COLO829 (cell line): ENCODE data around the gene KMT2A.
A peak's percentile ranks its signal among the peaks of the same experiment; 100 is the strongest.

Source experiments
- DNase-seq: peaks from one replicate; pipeline ENCODE4 v3.0.0; 2012; ENCODE audit warnings: low spot score

Gene KMT2A

GRCh38 chr11:118488480-118489109 is 52.3 kb downstream of the KMT2A start:
- peak; percentile 66 for DNase-seq

- DNase-seq: no peak
Measured at GRCh38 chr11:118491041-118491440, 54.7 kb downstream of the KMT2A start.

- peak; percentile 86 for DNase-seq
Measured at GRCh38 chr11:118497831-118498230, 61.5 kb downstream of the KMT2A start.

GRCh38 chr11:118503216-118503615 is 66.9 kb downstream of the KMT2A start:
- DNase-seq: no peak

- no peak for DNase-seq
Measured at GRCh38 chr11:118511601-118512000, 75.3 kb downstream of the KMT2A start.

- DNase-seq: no peak
Measured at GRCh38 chr11:118514103-118514502, 77.8 kb downstream of the KMT2A start.

- no peak for DNase-seq
Measured at GRCh38 chr11:118519549-118519948, 83.3 kb downstream of the KMT2A start.

- no peak for DNase-seq
Measured at GRCh38 chr11:118521892-118522311, 85.6 kb downstream of the KMT2A start.

- no peak for DNase-seq
Measured at GRCh38 chr11:118522571-118523072, 86.3 kb downstream of the KMT2A start.

- DNase-seq: no peak
Measured at GRCh38 chr11:118524356-118524755, 88.1 kb downstream of the KMT2A start.

- DNase-seq: no peak
Measured at GRCh38 chr11:118524757-118525470, 88.6 kb downstream of the KMT2A start.

- DNase-seq: no peak
Measured at GRCh38 chr11:118526688-118527087, 90.4 kb downstream of the KMT2A start.

- DNase-seq: no peak
Measured at GRCh38 chr11:118527109-118527508, 90.8 kb downstream of the KMT2A start, which contains the start of gene TTC36. Gene TTC36 (plus strand): TSS chr11:118527474. CDS start chr11:118527495, 21 bp downstream.

GRCh38 chr11:118528511-118528910 is 92.2 kb downstream of the KMT2A start:
- no peak for DNase-seq

- DNase-seq: no peak
Measured at GRCh38 chr11:118529584-118530175, 93.4 kb downstream of the KMT2A start.

- no peak for DNase-seq
Measured at GRCh38 chr11:118530180-118530682, 93.9 kb downstream of the KMT2A start.

- DNase-seq: no peak
Measured at GRCh38 chr11:118530683-118531596, 94.6 kb downstream of the KMT2A start, which contains the start of gene TMEM25. Gene TMEM25 (plus strand): TSS chr11:118531192. CDS start chr11:118531802, 610 bp downstream.

GRCh38 chr11:118531597-118532084 is 95.3 kb downstream of the KMT2A start:
- no peak for DNase-seq

- no peak for DNase-seq
Measured at GRCh38 chr11:118532091-118532490, 95.8 kb downstream of the KMT2A start.

- no peak for DNase-seq
Measured at GRCh38 chr11:118532852-118533768, 96.8 kb downstream of the KMT2A start.
